Lower leg skin (tissue), 3 donors: ENCODE results near the gene CFAP58.

Experiments used
- POLR2A ChIP-seq, 2 donors: fragments of 450-650 bp; IDR thresholded peaks; one replicate each; pipeline ENCODE4 v1.6.1; 2016 to 2017; ENCODE audit warnings: antibody characterized with exemption in 2 of 2, mild to moderate bottlenecking in 1 of 2, moderate library complexity in 1 of 2
- TF ChIP-seq, protein P1 (sequence below), 3 donors: fragments of 450-650 bp; IDR thresholded peaks; one replicate each; pipeline ENCODE4 v1.5.1; 2016; ENCODE audit warnings: antibody characterized with exemption in 3 of 3, mild to moderate bottlenecking in 3 of 3, moderate library complexity in 2 of 3

DNA sequence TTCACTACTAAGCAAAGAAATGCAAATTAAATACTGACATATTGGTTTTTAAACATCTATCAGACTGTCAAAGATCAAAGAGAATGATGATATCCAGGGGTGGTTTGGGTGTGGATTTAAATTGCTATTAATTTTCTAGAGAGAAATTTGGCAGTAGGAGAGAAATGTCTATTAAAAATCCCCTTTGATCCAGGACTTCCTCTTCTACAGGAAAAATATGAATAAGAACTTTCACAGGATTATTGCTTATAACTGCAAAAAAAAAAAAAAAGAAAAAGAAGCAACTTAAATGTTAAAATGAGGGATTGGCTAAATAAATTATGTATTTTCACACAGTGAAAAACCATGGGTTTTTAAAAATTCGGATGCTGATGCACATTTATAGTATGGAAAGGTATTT, 21.0 kb downstream of the CFAP58 start:
- TF ChIP-seq, protein P1, sequence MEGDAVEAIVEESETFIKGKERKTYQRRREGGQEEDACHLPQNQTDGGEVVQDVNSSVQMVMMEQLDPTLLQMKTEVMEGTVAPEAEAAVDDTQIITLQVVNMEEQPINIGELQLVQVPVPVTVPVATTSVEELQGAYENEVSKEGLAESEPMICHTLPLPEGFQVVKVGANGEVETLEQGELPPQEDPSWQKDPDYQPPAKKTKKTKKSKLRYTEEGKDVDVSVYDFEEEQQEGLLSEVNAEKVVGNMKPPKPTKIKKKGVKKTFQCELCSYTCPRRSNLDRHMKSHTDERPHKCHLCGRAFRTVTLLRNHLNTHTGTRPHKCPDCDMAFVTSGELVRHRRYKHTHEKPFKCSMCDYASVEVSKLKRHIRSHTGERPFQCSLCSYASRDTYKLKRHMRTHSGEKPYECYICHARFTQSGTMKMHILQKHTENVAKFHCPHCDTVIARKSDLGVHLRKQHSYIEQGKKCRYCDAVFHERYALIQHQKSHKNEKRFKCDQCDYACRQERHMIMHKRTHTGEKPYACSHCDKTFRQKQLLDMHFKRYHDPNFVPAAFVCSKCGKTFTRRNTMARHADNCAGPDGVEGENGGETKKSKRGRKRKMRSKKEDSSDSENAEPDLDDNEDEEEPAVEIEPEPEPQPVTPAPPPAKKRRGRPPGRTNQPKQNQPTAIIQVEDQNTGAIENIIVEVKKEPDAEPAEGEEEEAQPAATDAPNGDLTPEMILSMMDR (IDR thresholded peaks at IDR 0.05), result no peak
- TF ChIP-seq POLR2A (IDR thresholded peaks at IDR 0.05), result no peak
